NB4 (cell line): ENCODE data around the gene WDR20.

Source experiments
- DNase-seq: peaks from one replicate; pipeline ENCODE4 v3.0.0; 2010; ENCODE audit warnings: low read depth
- H3K4me3 ChIP-seq: one replicate; pipeline ENCODE4 v1.5.1; 2011; ENCODE audit warnings: mild to moderate bottlenecking, low read depth, low read length, moderate library complexity
- CTCF ChIP-seq: IDR thresholded peaks from one replicate; pipeline ENCODE4 v1.5.1; 2012; ENCODE audit warnings: low read depth, low read length
- MYC ChIP-seq: IDR thresholded peaks from 2 replicates; pipeline ENCODE4 v1.6.1; 2011; ENCODE audit warnings: low read depth, low read length
- POLR2A ChIP-seq: IDR thresholded peaks from 2 replicates; pipeline ENCODE4 v1.6.1; 2011; ENCODE audit warnings: mild to moderate bottlenecking; ENCODE audit not compliant: insufficient read length; ENCODE audit errors: extremely low read depth
- TF ChIP-seq, protein P1 (sequence below): IDR thresholded peaks from 2 replicates; pipeline ENCODE4 v1.6.1; 2011; ENCODE audit warnings: low read depth, low read length

WDR20 gene

DNA sequence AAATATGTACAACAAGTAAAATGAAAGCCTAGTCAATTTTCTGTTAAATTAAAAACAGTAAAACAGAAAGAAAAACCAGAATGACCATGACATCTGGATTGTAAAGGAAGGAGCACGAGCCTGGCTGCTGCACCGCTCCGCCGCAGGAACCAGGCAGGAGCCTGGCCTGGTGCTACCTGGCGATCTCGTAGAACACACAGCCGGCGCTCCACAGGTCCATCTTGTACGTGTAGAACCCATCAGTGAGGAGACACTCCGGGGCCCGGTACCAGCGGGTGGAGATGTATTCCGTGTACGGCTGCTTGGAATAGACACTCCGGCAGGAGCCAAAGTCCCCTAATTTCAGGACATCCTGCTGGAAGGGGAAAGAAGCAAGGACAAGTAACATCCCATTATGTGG, 110.9 kb downstream of the WDR20 start:
- H3K4me3 ChIP-seq = no peak overlapping the region

DNA sequence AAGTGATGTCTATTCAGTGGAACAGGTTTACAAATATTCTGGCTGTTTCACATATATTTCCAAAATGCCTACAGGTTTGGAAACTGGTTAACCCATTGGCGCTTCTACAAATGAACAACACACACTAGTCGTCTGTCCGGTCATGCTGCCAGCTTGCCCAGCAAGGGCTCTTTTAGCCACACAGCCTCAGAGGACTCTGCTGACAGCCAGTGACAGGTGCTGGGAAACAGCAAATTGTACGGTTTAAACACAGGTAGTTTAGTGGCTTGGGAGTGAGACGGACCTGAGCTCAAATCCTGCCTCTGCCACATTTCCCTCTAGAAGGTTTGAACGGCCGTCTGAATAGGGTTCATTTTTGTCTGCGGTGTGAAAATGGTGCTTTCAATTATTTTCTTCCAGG, 111.5 kb downstream of the WDR20 start:
- no peak overlapping the region for H3K4me3 ChIP-seq
- TF ChIP-seq, protein P1, sequence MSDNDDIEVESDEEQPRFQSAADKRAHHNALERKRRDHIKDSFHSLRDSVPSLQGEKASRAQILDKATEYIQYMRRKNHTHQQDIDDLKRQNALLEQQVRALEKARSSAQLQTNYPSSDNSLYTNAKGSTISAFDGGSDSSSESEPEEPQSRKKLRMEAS = no peak
- TF ChIP-seq POLR2A (no peak), CTCF (no peak), MYC (no peak)
- DNase-seq = no peak

More for the DNA sequence above, 110.9 kb downstream of the WDR20 start:
- TF ChIP-seq, protein P1 = no peak
- TF ChIP-seq MYC = no peak
- no peak for TF ChIP-seq CTCF
- no peak for TF ChIP-seq POLR2A
- DNase-seq = no peak

DNA sequence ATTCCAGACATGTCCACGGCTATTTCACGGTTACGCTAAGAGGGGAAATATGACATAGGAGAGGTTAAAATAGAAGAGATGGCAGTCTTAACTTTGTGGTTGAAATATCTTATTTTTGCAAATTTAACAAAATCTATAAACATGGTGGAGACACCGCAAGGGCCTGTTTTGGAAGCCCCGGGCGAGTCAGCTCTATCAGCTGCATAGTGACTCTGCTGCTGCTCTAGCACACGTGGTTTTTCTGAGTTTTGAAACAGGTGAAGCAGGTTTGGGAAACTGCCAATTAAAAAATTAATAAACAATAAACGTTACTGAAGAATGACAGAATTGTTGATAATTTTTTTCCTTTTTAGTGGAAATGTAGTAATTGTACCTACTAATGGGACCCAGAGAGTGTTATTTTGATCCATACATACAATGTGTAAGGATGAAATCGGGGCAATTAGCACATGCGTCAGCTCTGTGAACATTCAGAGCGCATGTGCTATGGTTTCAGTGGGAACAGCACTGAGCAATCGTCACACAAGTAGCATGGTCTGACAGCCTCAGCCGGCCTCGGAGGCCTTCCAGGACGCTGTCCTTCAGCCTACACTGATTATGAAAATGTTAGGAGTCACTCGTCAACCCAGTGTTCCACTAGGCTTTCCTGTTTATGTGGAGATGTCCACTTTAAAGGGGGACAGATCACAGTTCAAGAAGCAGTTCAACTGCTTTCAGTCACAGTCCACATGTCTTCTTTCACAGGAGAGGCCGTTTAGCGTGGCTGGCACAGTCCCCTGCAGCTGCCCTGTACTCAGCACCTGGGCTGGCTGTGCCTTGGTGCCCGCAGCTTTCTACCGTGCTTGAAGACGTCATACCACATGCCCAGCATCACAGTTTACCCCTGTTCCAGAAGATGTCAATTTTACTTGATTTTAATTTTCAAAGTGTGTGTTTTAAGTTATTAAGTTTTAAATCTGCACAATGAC, 113.4 kb downstream of the WDR20 start:
- TF ChIP-seq POLR2A (no peak), MYC (no peak), CTCF (no peak)
- TF ChIP-seq, protein P1 = no peak
- H3K4me3 ChIP-seq = no peak overlapping the region
- no peak for DNase-seq

- TF ChIP-seq CTCF (no peak), MYC (no peak), POLR2A (no peak)
- TF ChIP-seq, protein P1 = no peak
- peak; percentile 28 for DNase-seq
- H3K4me3 ChIP-seq = no peak overlapping the region
Observed at GRCh38 chr14:102255401-102256190, 115.9 kb downstream of the WDR20 start.

DNA sequence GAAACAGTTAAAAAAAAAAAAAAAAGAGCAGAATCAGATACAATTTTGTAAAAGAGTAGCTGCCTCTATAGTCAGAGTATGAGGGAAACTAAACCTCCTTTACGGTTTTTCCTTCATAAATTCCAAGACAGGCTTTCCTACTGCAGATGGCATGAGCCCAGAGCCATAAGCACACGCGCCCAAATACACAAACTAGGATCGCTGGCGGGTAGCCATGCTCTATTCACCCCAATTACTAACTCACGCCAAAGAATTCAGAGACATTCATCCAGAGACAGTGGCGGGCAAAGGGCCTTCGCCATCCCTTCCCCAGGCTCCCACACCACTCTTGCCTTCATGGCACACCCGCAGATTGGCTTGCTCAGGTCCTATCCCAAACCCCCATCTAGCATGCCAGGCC, 117.0 kb downstream of the WDR20 start:
- TF ChIP-seq, protein P1 = no peak
- TF ChIP-seq MYC (no peak), CTCF (no peak), POLR2A (no peak)
- H3K4me3 ChIP-seq = no peak overlapping the region

More for the DNA sequence above, 117.0 kb downstream of the WDR20 start:
- no peak for DNase-seq
